ENCODE results near the gene ONECUT1. TPM values are rescaled to one million over a fixed set of nuclear protein-coding genes. Genes with fewer than 3 reads are reported as not detected.
"Not testable (repeated sequence)": the region's sequence is repeated elsewhere in the genome, so short reads cannot be mapped to it uniquely, and the experiment has no call there.

ONECUT1 gene
- total RNA-seq, 1 experiment from 2014 or later = not detected

GRCh38 chr15:52822475-52822874, 32.3 kb upstream of the ONECUT1 start:
- no peaks in the 10 kb centered on the region for H4K20me1 ChIP-seq (ENCODE audit: insufficient read depth)
- no peaks in the 10 kb centered on the region for H3F3A ChIP-seq (ENCODE audit: insufficient read depth, low read depth)
- DNase-seq = no peak
- H3K27me3 ChIP-seq (ENCODE audit: insufficient read depth, low read depth) = peaks cover 24% of the 10 kb centered on the region
- no peak overlapping the region for H3K27ac ChIP-seq
- no peaks in the 10 kb centered on the region for H3K79me2 ChIP-seq (ENCODE audit: low read depth)
- intact Hi-C loops (cut with micrococcal nuclease; ENCODE audit: unreplicated experiment) = no loop called here
- ChIA-PET CTCF (no interaction called here), POLR2A (ENCODE audit: unreplicated experiment) (no interaction called here)
- H3K4me2 ChIP-seq = no peak overlapping the region
- no peaks in the 10 kb centered on the region for H3K36me3 ChIP-seq (ENCODE audit: low read depth)
- no peaks in the 10 kb centered on the region for H3K9me2 ChIP-seq (ENCODE audit: insufficient read depth)
- no peak for TF ChIP-seq CTCF (conservative IDR thresholded peaks at IDR 0.05)
- no peak for TF ChIP-seq EZH2 (IDR thresholded peaks at IDR 0.05; ENCODE audit: low read depth)
- H2AFZ ChIP-seq = no peak overlapping the region
- no peaks in the 10 kb centered on the region for H3K4me1 ChIP-seq (replicated peaks; ENCODE audit: insufficient read depth)
- BruUV-seq (replicated peaks) = no TSS peak
- H3K9me3 ChIP-seq (ENCODE audit: insufficient read depth, low read depth) = no peaks in the 10 kb centered on the region
- no peak overlapping the region for H3K4me3 ChIP-seq

GRCh38 chr15:52819253-52819652, 29.1 kb upstream of the ONECUT1 start:
- ChIA-PET CTCF (no interaction called here), POLR2A (ENCODE audit: unreplicated experiment) (no interaction called here)
- Histone ChIP-seq H3K79me2 (ENCODE audit: low read depth) (no peaks in the 10 kb centered on the region), H3K4me3 (no peak overlapping the region), H3K36me3 (ENCODE audit: low read depth) (no peaks in the 10 kb centered on the region), H3K4me2 (no peak overlapping the region), H3K9me2 (ENCODE audit: insufficient read depth) (no peaks in the 10 kb centered on the region), H3K4me1 (replicated peaks; ENCODE audit: insufficient read depth) (no peaks in the 10 kb centered on the region), H3K27me3 (ENCODE audit: insufficient read depth, low read depth) (peaks cover 24% of the 10 kb centered on the region), H3K9me3 (ENCODE audit: insufficient read depth, low read depth) (no peaks in the 10 kb centered on the region), H2AFZ (no peak overlapping the region), H3F3A (ENCODE audit: insufficient read depth, low read depth) (no peaks in the 10 kb centered on the region), H4K20me1 (ENCODE audit: insufficient read depth) (no peaks in the 10 kb centered on the region), H3K27ac (no peak overlapping the region)
- DNase-seq = no peak
- no TSS peak for BruUV-seq (replicated peaks)
- intact Hi-C loops (cut with micrococcal nuclease; ENCODE audit: unreplicated experiment) = no loop called here
- TF ChIP-seq CTCF (conservative IDR thresholded peaks at IDR 0.05) (no peak), EZH2 (IDR thresholded peaks at IDR 0.05; ENCODE audit: low read depth) (no peak)

- H2AFZ ChIP-seq; H3K36me3 ChIP-seq (ENCODE audit: low read depth); H3F3A ChIP-seq (ENCODE audit: insufficient read depth, low read depth); H3K9me3 ChIP-seq (ENCODE audit: insufficient read depth, low read depth); intact Hi-C loops (cut with micrococcal nuclease; ENCODE audit: unreplicated experiment); DNase-seq; CTCF ChIA-PET; H4K20me1 ChIP-seq (ENCODE audit: insufficient read depth); POLR2A ChIA-PET (ENCODE audit: unreplicated experiment); H3K79me2 ChIP-seq (ENCODE audit: low read depth); H3K4me1 ChIP-seq (replicated peaks; ENCODE audit: insufficient read depth); BruUV-seq (replicated peaks); H3K27ac ChIP-seq; H3K4me3 ChIP-seq; H3K4me2 ChIP-seq; H3K9me2 ChIP-seq (ENCODE audit: insufficient read depth): not testable (repeated sequence)
- peaks cover 22% of the 10 kb centered on the region for H3K27me3 ChIP-seq (ENCODE audit: insufficient read depth, low read depth)
Observed at GRCh38 chr15:52815899-52816298, 25.8 kb upstream of the ONECUT1 start.

GRCh38 chr15:52808996-52809395, 18.9 kb upstream of the ONECUT1 start:
- Histone ChIP-seq H3K4me3 (no peak overlapping the region), H3K9me2 (ENCODE audit: insufficient read depth) (no peaks in the 10 kb centered on the region), H3K27ac (no peak overlapping the region), H3K4me2 (no peak overlapping the region), H4K20me1 (ENCODE audit: insufficient read depth) (no peaks in the 10 kb centered on the region), H3K9me3 (ENCODE audit: insufficient read depth, low read depth) (no peaks in the 10 kb centered on the region), H2AFZ (no peak overlapping the region), H3K36me3 (ENCODE audit: low read depth) (no peaks in the 10 kb centered on the region), H3F3A (ENCODE audit: insufficient read depth, low read depth) (no peaks in the 10 kb centered on the region), H3K79me2 (ENCODE audit: low read depth) (no peaks in the 10 kb centered on the region), H3K4me1 (replicated peaks; ENCODE audit: insufficient read depth) (no peaks in the 10 kb centered on the region), H3K27me3 (ENCODE audit: insufficient read depth, low read depth) (peaks cover 10% of the 10 kb centered on the region; the same call in 1 of the 2 replicates)
- CTCF ChIA-PET = no interaction called here
- TF ChIP-seq CTCF (conservative IDR thresholded peaks at IDR 0.05) (no peak), EZH2 (IDR thresholded peaks at IDR 0.05; ENCODE audit: low read depth) (no peak)
- intact Hi-C loops (cut with micrococcal nuclease; ENCODE audit: unreplicated experiment) = no loop called here
- POLR2A ChIA-PET (ENCODE audit: unreplicated experiment) = no interaction called here
- BruUV-seq (replicated peaks) = no TSS peak
- DNase-seq = no peak
